K562 (cell line): ENCODE results near the gene ASPHD2. TPM values are rescaled to one million over a fixed set of nuclear protein-coding genes. Genes with fewer than 3 reads are reported as not detected.

Source experiments
- ADNP ChIP-seq: fragments of 200-800 bp; sonication (Bioruptor generic); IDR thresholded peaks from 2 replicates; pipeline ENCODE4 v1.6.1; 2016; ENCODE audit warnings: missing genetic modification characterization, missing compliant biosample characterization
- BRD4 ChIP-seq: fragments of 200-600 bp; sonication (generic); IDR thresholded peaks from 2 replicates; pipeline ENCODE4 v1.6.1; 2017; ENCODE audit warnings: inconsistent platforms
- E2F1 ChIP-seq: sonication (generic); formaldehyde crosslinking; IDR thresholded peaks from 2 replicates; pipeline ENCODE4 v1.8.1; 2023; ENCODE audit warnings: mild to moderate bottlenecking, missing genetic modification reagents, moderate library complexity
- ETS1 ChIP-seq: conservative IDR thresholded peaks from 2 replicates; pipeline ENCODE4 v1.6.1; 2011; ENCODE audit warnings: low read depth, mild to moderate bottlenecking, low read length; ENCODE audit not compliant: control insufficient read depth
- HDAC2 ChIP-seq: fragments of 450-650 bp; IDR thresholded peaks from 2 replicates; pipeline ENCODE4 v1.6.1; 2016; ENCODE audit warnings: mild to moderate bottlenecking
- JUND ChIP-seq, 2 experiments: IDR thresholded peaks; 2 replicates in 1 of 2; 3 replicates in 1 of 2; pipeline ENCODE4 v1.6.1; 2011; ENCODE audit warnings: borderline replicate concordance in 2 of 2, low read depth in 2 of 2, low read length in 2 of 2, improper control_type of control experiment in 1 of 2, missing biosample characterization in 1 of 2, missing genetic modification characterization in 1 of 2, missing genetic modification reagents in 1 of 2
- NBN ChIP-seq: fragments of 450-650 bp; IDR thresholded peaks from 2 replicates; pipeline ENCODE4 v1.6.1; 2016; ENCODE audit warnings: low read depth, mild to moderate bottlenecking
- NCOA1 ChIP-seq: fragments of 450-650 bp; IDR thresholded peaks from 2 replicates; pipeline ENCODE4 v1.6.1; 2016; ENCODE audit warnings: low read depth
- POLR2AphosphoS5 ChIP-seq: IDR thresholded peaks from 2 replicates; pipeline ENCODE4 v1.6.1; 2011; ENCODE audit warnings: mild to moderate bottlenecking, low read depth, low read length, moderate library complexity; ENCODE audit not compliant: control insufficient read depth, insufficient read depth
- RNF2 ChIP-seq: sonication (generic); IDR thresholded peaks from 2 replicates; pipeline ENCODE4 v1.6.1; 2016
- SREBF2 ChIP-seq: sonication (generic); formaldehyde crosslinking; IDR thresholded peaks from 2 replicates; pipeline ENCODE4 v1.4.0; 2020; ENCODE audit warnings: mild to moderate bottlenecking, missing genetic modification reagents
- TAF1 ChIP-seq: IDR thresholded peaks from 2 replicates; pipeline ENCODE4 v1.6.1; 2011; ENCODE audit warnings: mild to moderate bottlenecking, low read length, moderate library complexity; ENCODE audit not compliant: insufficient read depth, control insufficient read depth, severe bottlenecking; ENCODE audit errors: extremely low read depth
- TAF9B ChIP-seq: fragments of 450-650 bp; IDR thresholded peaks from 2 replicates; pipeline ENCODE4 v1.6.1; 2018; ENCODE audit warnings: mild to moderate bottlenecking; ENCODE audit not compliant: partially characterized antibody
- TBP ChIP-seq: optimal IDR thresholded peaks from 2 replicates; pipeline ENCODE3; 2011; ENCODE audit warnings: low read depth, low read length, improper control_type of control experiment
- TEAD4 ChIP-seq, 2 experiments: sonication (generic) in 1 of 2; formaldehyde crosslinking in 1 of 2; IDR thresholded peaks; 2 replicates each; pipeline versions ENCODE4 v1.6.1 to v1.8.0; 2012 to 2022; ENCODE audit warnings: borderline replicate concordance in 1 of 2, inconsistent platforms in 1 of 2, low read length in 1 of 2, mild to moderate bottlenecking in 1 of 2, missing genetic modification reagents in 1 of 2
- THAP12 ChIP-seq: fragments of 250-450 bp; sonication (Bioruptor Pico); IDR thresholded peaks from 2 replicates; pipeline ENCODE4 v1.9.0; 2021; ENCODE audit warnings: mild to moderate bottlenecking, inconsistent platforms
- U2AF2 ChIP-seq: fragments of 200-400 bp; formaldehyde crosslinking; optimal IDR thresholded peaks from 2 replicates; pipeline ENCODE3; 2017; ENCODE audit warnings: low read depth, mild to moderate bottlenecking, low read length
- XRCC5 ChIP-seq: fragments of 200-400 bp; formaldehyde crosslinking; IDR thresholded peaks from 2 replicates; pipeline ENCODE4 v1.6.1; 2017; ENCODE audit warnings: low read depth, mild to moderate bottlenecking, low read length
- ZNF197 ChIP-seq: fragments of 200-800 bp; sonication (Bioruptor generic); IDR thresholded peaks from 2 replicates; pipeline ENCODE4 v1.6.1; 2016; ENCODE audit warnings: low read depth, missing genetic modification characterization, missing compliant biosample characterization
- ZNF395 ChIP-seq: fragments of 200-800 bp; sonication (Bioruptor generic); IDR thresholded peaks from 2 replicates; pipeline ENCODE4 v1.6.1; 2017; ENCODE audit warnings: missing genetic modification characterization, missing compliant biosample characterization
- ZNF431 ChIP-seq: sonication (generic); formaldehyde crosslinking; IDR thresholded peaks from 2 replicates; pipeline ENCODE4 v1.8.0; 2022; ENCODE audit warnings: mild to moderate bottlenecking, missing genetic modification reagents
- ZNF644 ChIP-seq: fragments of 200-800 bp; sonication (Bioruptor generic); IDR thresholded peaks from 2 replicates; pipeline ENCODE4 v1.6.1; 2016; ENCODE audit warnings: low read depth, missing genetic modification characterization, missing compliant biosample characterization
- polyA plus RNA-seq, 8 experiments: library from polyadenylated mRNA; depleted of rRNA in 4 of 8; stranded (reverse) in 5 of 8; unstranded in 3 of 8; fragments of >200 nt; fragmentation: Nextera tagmentation in 2 of 8; fragmentation: Illumina TruSeq in 1 of 8; extraction: Ambion mirVana in 2 of 8; extraction: Trizol in 1 of 8; gene quantifications; 2 replicates each; pipeline versions ENCODE4 v1.2.1 to v1.2.3, GENCODE V29; 2011 to 2014; ENCODE audit warnings: inconsistent platforms in 1 of 8, missing spikeins in 1 of 8
- total RNA-seq, 7 experiments: library from RNA; depleted of rRNA in 6 of 7; stranded (reverse); fragments of >200 nt in 6 of 7; fragmentation: Illumina TruSeq in 2 of 7; extraction: Trizol in 2 of 7; gene quantifications; 2 replicates each; pipeline versions ENCODE4 v1.2.1 to v1.2.3, GENCODE V29; 2011 to 2021; ENCODE audit warnings: low replicate concordance in 1 of 7

The ASPHD2 gene
- total and polyA plus RNA-seq, 9 of the 15 experiments (the other 6 are each of a cell fraction or from before 2014, with no cell fraction given) = 0.18 to 0.64 (median 0.36) TPM

- TF ChIP-seq THAP12 (CRISPR knock-in tag) (no peak), HDAC2 (peak; percentile 86), ADNP (tag) (peak; percentile 66), ETS1 (no peak), ZNF431 (no peak), ZNF644 (tag) (peak; percentile 66; the same call in 1 of the 2 replicates), RNF2 (peak; percentile 89), XRCC5 (no peak), JUND (IDR thresholded peaks at IDR 0.05; ENCODE audit: borderline replicate concordance, low read depth, low read length) (peak; percentile 67), JUND (tag; IDR thresholded peaks at IDR 0.05; ENCODE audit: borderline replicate concordance, low read depth, low read length) (peak; percentile 69; the same call in 2 of the 3 replicates), POLR2AphosphoS5 (peak; percentile 78; the same call in 1 of the 2 replicates), ZNF395 (peak; percentile 83), TAF9B (no peak), SREBF2 (CRISPR knock-in tag) (no peak), BRD4 (0 out of 2 replicates have a peak, but pooled peaks have one; percentile 23), ZNF197 (0 out of 2 replicates have a peak, but pooled peaks have one; percentile 41), NCOA1 (peak; percentile 88), TAF1 (peak; percentile 22), TBP (peak; percentile 55), E2F1 (CRISPR knock-in tag) (no peak), U2AF2 (no peak), TEAD4 (IDR thresholded peaks at IDR 0.05; ENCODE audit: low read length) (peak; percentile 93), TEAD4 (CRISPR knock-in tag; IDR thresholded peaks at IDR 0.05; ENCODE audit: borderline replicate concordance) (no peak), NBN (peak; percentile 88; the same call in 1 of the 2 replicates)
These were observed 24.1 kb upstream of the ASPHD2 start (continued) for GRCh38 chr22:26404851-26405421.
